HUES48 (cell line): Measurements from ENCODE around the gene C2orf66.
A peak's percentile ranks its signal among the peaks of the same experiment; 100 is the strongest.

Experiments used
- H3K27ac ChIP-seq: one replicate; pipeline ENCODE4 v1.7.0; 2013; ENCODE audit warnings: low read depth, low read length, inconsistent platforms
- H3K27me3 ChIP-seq: 2 replicates; pipeline ENCODE4 v1.6.1; 2013; ENCODE audit warnings: mild to moderate bottlenecking, low read length; ENCODE audit not compliant: control insufficient read depth, insufficient read depth
- H3K36me3 ChIP-seq: 2 replicates; pipeline ENCODE4 v1.6.1; 2013; ENCODE audit warnings: low read length; ENCODE audit not compliant: control insufficient read depth, insufficient read depth
- H3K4me1 ChIP-seq: 2 replicates; pipeline ENCODE4 v1.6.1; 2013; ENCODE audit warnings: mild to moderate bottlenecking, low read length; ENCODE audit not compliant: control insufficient read depth, insufficient read depth
- H3K4me3 ChIP-seq: 2 replicates; pipeline ENCODE4 v1.5.1; 2013; ENCODE audit warnings: mild to moderate bottlenecking, low read depth, low read length
- H3K9ac ChIP-seq: 2 replicates; pipeline ENCODE4 v1.6.1; 2013; ENCODE audit warnings: mild to moderate bottlenecking, low read depth, low read length, moderate library complexity
- H3K9me3 ChIP-seq: 2 replicates; pipeline ENCODE4 v1.6.1; 2013; ENCODE audit warnings: low read length; ENCODE audit not compliant: control insufficient read depth, insufficient read depth

C2orf66 gene

GRCh38 chr2:196827356-196827755, 18.2 kb upstream of the C2orf66 start:
- Histone ChIP-seq H3K9ac (no peak overlapping the region), H3K36me3 (no peaks in the 10 kb centered on the region), H3K4me1 (0 out of 2 replicates have a peak, but pooled peaks cover 4% of the 10 kb centered on the region), H3K27me3 (no peaks in the 10 kb centered on the region), H3K27ac (no peak overlapping the region), H3K9me3 (no peaks in the 10 kb centered on the region), H3K4me3 (no peak overlapping the region)

- Histone ChIP-seq H3K27ac (no peak overlapping the region), H3K9ac (no peak overlapping the region), H3K4me3 (no peak overlapping the region), H3K36me3 (no peaks in the 10 kb centered on the region), H3K9me3 (no peaks in the 10 kb centered on the region), H3K27me3 (no peaks in the 10 kb centered on the region), H3K4me1 (no peaks in the 10 kb centered on the region)
Measured at GRCh38 chr2:196823750-196824522, 14.8 kb upstream of the C2orf66 start.

GRCh38 chr2:196821195-196821594, 12.0 kb upstream of the C2orf66 start:
- H3K4me1 ChIP-seq, result no peaks in the 10 kb centered on the region

GRCh38 chr2:196808083-196808665, 981 bp downstream of the C2orf66 start:
- H3K4me1 ChIP-seq, result no peaks in the 10 kb centered on the region
- no peak overlapping the region for H3K4me3 ChIP-seq
- H3K9ac ChIP-seq, result no peak overlapping the region
- H3K27me3 ChIP-seq, result no peaks in the 10 kb centered on the region
- H3K27ac ChIP-seq, result no peak overlapping the region
- no peaks in the 10 kb centered on the region for H3K9me3 ChIP-seq
- no peaks in the 10 kb centered on the region for H3K36me3 ChIP-seq

More at GRCh38 chr2:196821195-196821594, 12.0 kb upstream of the C2orf66 start:
- H3K9ac ChIP-seq, result no peak overlapping the region
- peaks cover 3% of the 10 kb centered on the region for H3K9me3 ChIP-seq
- H3K4me3 ChIP-seq, result no peak overlapping the region
- H3K27ac ChIP-seq, result no peak overlapping the region
- no peaks in the 10 kb centered on the region for H3K27me3 ChIP-seq
- H3K36me3 ChIP-seq, result no peaks in the 10 kb centered on the region

GRCh38 chr2:196804381-196804780, 4.8 kb downstream of the C2orf66 start:
- no peaks in the 10 kb centered on the region for H3K36me3 ChIP-seq
- no peaks in the 10 kb centered on the region for H3K4me1 ChIP-seq
- H3K9me3 ChIP-seq, result no peaks in the 10 kb centered on the region
- no peak overlapping the region for H3K27ac ChIP-seq
- H3K9ac ChIP-seq, result no peak overlapping the region
- no peak overlapping the region for H3K4me3 ChIP-seq
- no peaks in the 10 kb centered on the region; the same call in 1 of the 2 replicates for H3K27me3 ChIP-seq

GRCh38 chr2:196802401-196802800, 6.8 kb downstream of the C2orf66 start:
- H3K36me3 ChIP-seq, result peaks cover 5% of the 10 kb centered on the region
- no peaks in the 10 kb centered on the region for H3K9me3 ChIP-seq
- H3K4me1 ChIP-seq, result no peaks in the 10 kb centered on the region
- no peak overlapping the region for H3K9ac ChIP-seq
- no peak overlapping the region for H3K27ac ChIP-seq
- H3K27me3 ChIP-seq, result no peaks in the 10 kb centered on the region; the same call in 1 of the 2 replicates
- H3K4me3 ChIP-seq, result no peak overlapping the region

- peaks cover 12% of the 10 kb centered on the region for H3K36me3 ChIP-seq
- no peak overlapping the region for H3K9ac ChIP-seq
- no peaks in the 10 kb centered on the region; the same call in 1 of the 2 replicates for H3K27me3 ChIP-seq
- no peak overlapping the region for H3K4me3 ChIP-seq
- H3K9me3 ChIP-seq, result no peaks in the 10 kb centered on the region
- no peaks in the 10 kb centered on the region for H3K4me1 ChIP-seq
- no peak overlapping the region for H3K27ac ChIP-seq
Measured at GRCh38 chr2:196801674-196802261, 7.4 kb downstream of the C2orf66 start.

GRCh38 chr2:196798980-196799379, 10.2 kb downstream of the C2orf66 start:
- Histone ChIP-seq H3K9ac (peak overlapping the region; percentile 60), H3K4me1 (no peaks in the 10 kb centered on the region), H3K27ac (peak overlapping the region; percentile 47), H3K4me3 (peak overlapping the region; percentile 76), H3K9me3 (no peaks in the 10 kb centered on the region), H3K36me3 (peaks cover 29% of the 10 kb centered on the region), H3K27me3 (no peaks in the 10 kb centered on the region; the same call in 1 of the 2 replicates)

GRCh38 chr2:196792865-196793264, 16.3 kb downstream of the C2orf66 start:
- Histone ChIP-seq H3K27me3 (no peaks in the 10 kb centered on the region), H3K4me3 (no peak overlapping the region), H3K36me3 (peaks cover 89% of the 10 kb centered on the region), H3K9me3 (no peaks in the 10 kb centered on the region), H3K9ac (no peak overlapping the region), H3K4me1 (no peaks in the 10 kb centered on the region), H3K27ac (no peak overlapping the region)

GRCh38 chr2:196783431-196784094, 25.6 kb downstream of the C2orf66 start:
- Histone ChIP-seq H3K27me3 (no peaks in the 10 kb centered on the region), H3K36me3 (peaks cover 97% of the 10 kb centered on the region), H3K9ac (no peak overlapping the region), H3K4me3 (no peak overlapping the region), H3K4me1 (no peaks in the 10 kb centered on the region), H3K27ac (no peak overlapping the region), H3K9me3 (no peaks in the 10 kb centered on the region)
